Neural progenitor cell (in vitro differentiated cells): ENCODE results near the gene SUSD3.

Source experiments
- EZH2 ChIP-seq: fragments of 200-600 bp; sonication (generic); IDR thresholded peaks from 2 replicates; pipeline ENCODE4 v1.6.1; 2017; ENCODE audit warnings: antibody characterized with exemption, mild to moderate bottlenecking, moderate library complexity
- EZH2phosphoT487 ChIP-seq: fragments of 200-600 bp; sonication (generic); IDR thresholded peaks from 2 replicates; pipeline ENCODE4 v1.6.1; 2017; ENCODE audit warnings: antibody characterized with exemption
- TF ChIP-seq, protein P1 (sequence below): fragments of 200-600 bp; sonication (generic); IDR thresholded peaks from 2 replicates; pipeline ENCODE4 v1.5.1; 2017; ENCODE audit warnings: antibody characterized with exemption, mild to moderate bottlenecking

DNA sequence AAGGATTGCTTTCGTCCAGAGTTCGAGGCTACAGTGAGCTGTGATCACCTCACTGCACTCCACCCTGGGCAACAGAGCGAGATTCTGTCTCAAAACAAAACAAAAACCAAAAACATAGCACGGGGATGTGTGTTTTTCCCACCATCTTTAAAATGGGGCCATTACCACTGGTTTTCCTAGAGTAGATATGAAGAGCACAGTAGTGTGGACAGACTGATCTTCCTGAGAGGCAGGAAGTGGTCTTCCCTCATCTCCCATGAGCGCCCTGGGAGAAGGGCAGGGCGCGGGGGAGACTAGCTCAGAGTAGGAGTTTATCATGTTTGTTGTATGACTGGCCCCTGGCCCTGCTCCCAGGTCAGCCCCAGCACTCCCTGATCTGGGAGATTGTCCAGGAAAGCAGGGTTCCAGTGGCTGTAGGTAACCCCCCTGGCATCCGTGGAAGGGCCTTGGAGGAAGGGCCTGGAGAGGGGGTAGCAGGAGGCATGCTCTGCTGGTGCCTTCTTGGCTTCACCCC lies 2.3 kb downstream of the SUSD3 start:
- TF ChIP-seq, protein P1, sequence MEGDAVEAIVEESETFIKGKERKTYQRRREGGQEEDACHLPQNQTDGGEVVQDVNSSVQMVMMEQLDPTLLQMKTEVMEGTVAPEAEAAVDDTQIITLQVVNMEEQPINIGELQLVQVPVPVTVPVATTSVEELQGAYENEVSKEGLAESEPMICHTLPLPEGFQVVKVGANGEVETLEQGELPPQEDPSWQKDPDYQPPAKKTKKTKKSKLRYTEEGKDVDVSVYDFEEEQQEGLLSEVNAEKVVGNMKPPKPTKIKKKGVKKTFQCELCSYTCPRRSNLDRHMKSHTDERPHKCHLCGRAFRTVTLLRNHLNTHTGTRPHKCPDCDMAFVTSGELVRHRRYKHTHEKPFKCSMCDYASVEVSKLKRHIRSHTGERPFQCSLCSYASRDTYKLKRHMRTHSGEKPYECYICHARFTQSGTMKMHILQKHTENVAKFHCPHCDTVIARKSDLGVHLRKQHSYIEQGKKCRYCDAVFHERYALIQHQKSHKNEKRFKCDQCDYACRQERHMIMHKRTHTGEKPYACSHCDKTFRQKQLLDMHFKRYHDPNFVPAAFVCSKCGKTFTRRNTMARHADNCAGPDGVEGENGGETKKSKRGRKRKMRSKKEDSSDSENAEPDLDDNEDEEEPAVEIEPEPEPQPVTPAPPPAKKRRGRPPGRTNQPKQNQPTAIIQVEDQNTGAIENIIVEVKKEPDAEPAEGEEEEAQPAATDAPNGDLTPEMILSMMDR, result no peak
- TF ChIP-seq EZH2, result no peak
- no peak for TF ChIP-seq EZH2phosphoT487
